K562 (cell line): ENCODE data around the gene RPS8. TPM values are rescaled to one million over a fixed set of nuclear protein-coding genes. Genes with fewer than 3 reads are reported as not detected.
"Not testable (repeated sequence)": the region's sequence is repeated elsewhere in the genome, so short reads cannot be mapped to it uniquely, and the experiment has no call there.

Experiments used
- ATAC-seq: fragments of 200-7000 bp; cut with Tn5 transposase; 3 replicates; pipeline ENCODE4 v1.9.1; 2020; ENCODE audit warnings: moderate library complexity
- BruUV-seq: library from RNA; stranded (reverse); fragments of 400-500 nt; replicated peaks from 2 replicates; lab custom pipeline; 2021; lab: Mats Ljungman, UMichigan
- CTCF ChIA-PET: fragments of 300-600 bp; formaldehyde crosslinking; extraction: SDS; loops from one replicate; lab custom pipeline; 2021; ENCODE audit warnings: low intra/inter-chr PET ratio; lab: Yijun Ruan, JAX
- POLR2A ChIA-PET: fragments of 300-600, 350-650 bp; sonication (Branson Sonifier 250); formaldehyde crosslinking; extraction: SDS; loops from one replicate; lab custom pipeline; 2021; ENCODE audit warnings: antibody characterized with exemption, inconsistent platforms; lab: Yijun Ruan, JAX
- DNase-seq, 4 experiments: peaks; one replicate each; pipeline versions ENCODE4 v3.0.0 to v3.0.0-alpha.2; 2011 to 2018; ENCODE audit warnings: low spot score in 3 of 4, mixed read lengths in 3 of 4; ENCODE audit errors: extremely low read depth in 1 of 4
- FAIRE-seq: peaks from 2 replicates; lab custom pipeline; 2011; peaks lifted over from hg19 to GRCh38; lab: Jason Lieb, UNC
- H2AFZ ChIP-seq: 2 replicates; pipeline ENCODE4 v1.6.0; 2011; ENCODE audit warnings: low read depth, low read length, control low read depth, inconsistent platforms
- H3K27ac ChIP-seq: fragments of 200-600 bp; 3 replicates; pipeline ENCODE4 v1.8.0; 2011; ENCODE audit warnings: low read depth, mild to moderate bottlenecking, control low read depth, inconsistent platforms, low read length, moderate library complexity, mixed read lengths; ENCODE audit errors: extremely low read depth
- H3K27me3 ChIP-seq, 2 experiments: fragments of 300-600 bp in 1 of 2; 2 replicates in 1 of 2; 3 replicates in 1 of 2; pipeline versions ENCODE4 v1.6.0 to v1.8.0; 2011; ENCODE audit warnings: inconsistent platforms in 2 of 2, low read length in 2 of 2, mild to moderate bottlenecking in 1 of 2, mixed read lengths in 1 of 2, moderate library complexity in 1 of 2; ENCODE audit not compliant: control insufficient read depth in 2 of 2, insufficient read depth in 2 of 2
- H3K36me3 ChIP-seq: fragments of 300-600 bp; 3 replicates; pipeline ENCODE4 v1.8.0; 2011; ENCODE audit warnings: mild to moderate bottlenecking, low read length, inconsistent platforms; ENCODE audit not compliant: control insufficient read depth, insufficient read depth
- H3K4me1 ChIP-seq, 2 experiments: fragments of 200-600 bp in 1 of 2; replicated peaks in 1 of 2; 2 replicates in 1 of 2; 3 replicates in 1 of 2; pipeline versions ENCODE4 v1.5.1 to v1.8.0; 2011; ENCODE audit warnings: inconsistent platforms in 2 of 2, low read length in 2 of 2, mild to moderate bottlenecking in 1 of 2, mixed read lengths in 1 of 2, moderate library complexity in 1 of 2; ENCODE audit not compliant: control insufficient read depth in 2 of 2, insufficient read depth in 2 of 2
- H3K4me2 ChIP-seq: 2 replicates; pipeline ENCODE4 v1.6.1; 2011; ENCODE audit warnings: low read length, control low read depth, inconsistent platforms, mixed read lengths; ENCODE audit not compliant: insufficient read depth
- H3K4me3 ChIP-seq: fragments of 200-600 bp; sonication (generic), shearing (Covaris generic); 2 replicates; pipeline ENCODE4 v1.5.1; 2016; ENCODE audit warnings: control low read depth, inconsistent platforms
- H3K79me2 ChIP-seq: fragments of 200-600 bp; 3 replicates; pipeline ENCODE4 v1.8.0; 2011; ENCODE audit warnings: low read length, inconsistent platforms; ENCODE audit not compliant: control insufficient read depth, insufficient read depth
- H3K9ac ChIP-seq, 2 experiments: 2 replicates each; pipeline versions ENCODE4 v1.6.0 to v1.6.1; 2011; ENCODE audit warnings: low read depth in 2 of 2, low read length in 2 of 2, control low read depth in 1 of 2, inconsistent platforms in 1 of 2, mild to moderate bottlenecking in 1 of 2, mixed read lengths in 1 of 2; ENCODE audit not compliant: insufficient read depth in 1 of 2
- H3K9me1 ChIP-seq: one replicate; pipeline ENCODE4 v1.6.0; 2011; ENCODE audit warnings: inconsistent platforms, mild to moderate bottlenecking, low read length, moderate library complexity; ENCODE audit not compliant: control insufficient read depth, insufficient read depth
- H3K9me3 ChIP-seq: replicated peaks from 2 replicates; pipeline ENCODE4 v1.5.1; 2011; ENCODE audit warnings: low read depth, low read length, inconsistent platforms; ENCODE audit not compliant: control insufficient read depth, insufficient read depth
- H4K20me1 ChIP-seq: replicated peaks from 2 replicates; pipeline ENCODE4 v1.6.1; 2011; ENCODE audit warnings: low read length, inconsistent platforms, mixed read lengths; ENCODE audit not compliant: control insufficient read depth, insufficient read depth
- CUX1 ChIP-seq: fragments of 200-800 bp; sonication (Bioruptor generic); IDR thresholded peaks from 2 replicates; pipeline ENCODE4 v1.6.1; 2016; ENCODE audit warnings: missing genetic modification characterization, missing compliant biosample characterization
- ID3 ChIP-seq, 2 experiments: fragments of 250-450 bp in 1 of 2; fragments of 450-650 bp in 1 of 2; sonication (Bioruptor Pico) in 1 of 2; IDR thresholded peaks; 2 replicates each; pipeline versions ENCODE4 v1.6.1 to v1.8.0; 2016 to 2021; ENCODE audit warnings: mild to moderate bottlenecking in 2 of 2, moderate library complexity in 2 of 2, missing compliant biosample characterization in 1 of 2, missing genetic modification characterization in 1 of 2
- RREB1 ChIP-seq: fragments of 250-450 bp; sonication (Bioruptor Pico); IDR thresholded peaks from 2 replicates; pipeline ENCODE4 v1.4.0; 2020
- THRB ChIP-seq: fragments of 450-650 bp; formaldehyde crosslinking; conservative IDR thresholded peaks from 2 replicates; pipeline ENCODE4 v1.4.0; 2022; ENCODE audit warnings: mild to moderate bottlenecking, missing genetic modification characterization
- XRCC4 ChIP-seq: IDR thresholded peaks from one replicate; pipeline ENCODE4 v1.6.1; 2011; ENCODE audit not compliant: insufficient read depth, insufficient read length; ENCODE audit errors: extremely low read depth
- WGBS: fragments of 100-300 bp; shearing (Covaris generic); methylation state at CpG from one replicate; pipeline ENCODE4 v1.1.6; 2016; ENCODE audit warnings: low coverage, mixed read lengths; ENCODE audit not compliant: insufficient coverage; ENCODE audit errors: missing lambda C conversion rate; 5-methylcytosine and 5-hydroxymethylcytosine counted together
- in situ Hi-C: fragments of 300-500 bp; cut with MboI; formaldehyde crosslinking; loops from 4 replicates; pipeline ENCODE4 v1.15.0; 2018; ENCODE audit warnings: inconsistent platforms, mixed read lengths
- intact Hi-C: fragments of 100-400 bp; cut with micrococcal nuclease; formaldehyde crosslinking; loops from 2 replicates; pipeline ENCODE4 v1.14.2; 2022
- polyA plus RNA-seq, 8 experiments: library from polyadenylated mRNA; depleted of rRNA in 4 of 8; stranded (reverse) in 5 of 8; unstranded in 3 of 8; fragments of >200 nt; fragmentation: Nextera tagmentation in 2 of 8; fragmentation: Illumina TruSeq in 1 of 8; extraction: Ambion mirVana in 2 of 8; extraction: Trizol in 1 of 8; gene quantifications; 2 replicates each; pipeline versions ENCODE4 v1.2.1 to v1.2.3, GENCODE V29; 2011 to 2014; ENCODE audit warnings: inconsistent platforms in 1 of 8, missing spikeins in 1 of 8
- total RNA-seq, 7 experiments: library from RNA; depleted of rRNA in 6 of 7; stranded (reverse); fragments of >200 nt in 6 of 7; fragmentation: Illumina TruSeq in 2 of 7; extraction: Trizol in 2 of 7; gene quantifications; 2 replicates each; pipeline versions ENCODE4 v1.2.1 to v1.2.3, GENCODE V29; 2011 to 2021; ENCODE audit warnings: low replicate concordance in 1 of 7

RPS8 gene
- total and polyA plus RNA-seq, 9 of the 15 experiments (the other 6 are each of a cell fraction or from before 2014, with no cell fraction given) = 2,431 to 4,168 (median 3,109) TPM

- TF ChIP-seq XRCC4 (no peak), RREB1 (no peak)
Observed at GRCh38 chr1:44735992-44736391, 39.3 kb upstream of the RPS8 start (continued).

- Histone ChIP-seq H2AFZ (peak overlapping the region; percentile 90), H3K36me3 (peaks cover 28% of the 10 kb centered on the region), H3K4me3 (peak overlapping the region; percentile 68), H3K79me2 (peaks cover 41% of the 10 kb centered on the region), H3K4me1 (peaks cover 13 to 22% of the 10 kb centered on the region in 2 experiments; a peak in 4 of 5 replicates), H3K27ac (peak overlapping the region; percentile 95), H3K4me2 (peak overlapping the region; percentile 94), H3K9ac (peak overlapping the region; percentile 96 to 97; a peak in 3 of 4 replicates)
- in situ Hi-C loops; H3K9me3 ChIP-seq; FAIRE-seq; H3K27me3 ChIP-seq; H3K9me1 ChIP-seq; BruUV-seq; ATAC-seq; H4K20me1 ChIP-seq; DNase-seq; TF ChIP-seq ID3 (CRISPR knock-in tag; IDR thresholded peaks at IDR 0.05): not testable (repeated sequence)
- POLR2A ChIA-PET = interaction anchor here (0.9 to 3.7 kb wide), 3 partner anchors 8 to 36 kb away, joined by 3 to 22 read pairs (median 4); partner anchors contain the start of gene RPS8
- WGBS = 14% methylated on average over 1 of the region's 1 CpG
- intact Hi-C loops = loop anchor here (1.0 to 2.0 kb wide), 2 partner anchors 8 to 36 kb away; partner anchors contain the start of genes RNU5D-1 and RPS8
- CTCF ChIA-PET = interaction anchor here (0.6 kb wide), 1 partner anchor 28 kb away, joined by 3 read pairs; no protein-coding TSS in a partner anchor
- TF ChIP-seq CUX1 (CRISPR knock-in tag) (0 out of 2 replicates have a peak, but pooled peaks have one; percentile 33), THRB (CRISPR knock-in tag) (0 out of 2 replicates have a peak, but pooled peaks have one; percentile 35), ID3 (tag; IDR thresholded peaks at IDR 0.05) (peak; percentile 38; the same call in 1 of the 2 replicates)
Observed at GRCh38 chr1:44738953-44739306, 36.4 kb upstream of the RPS8 start.
